ENCODE measurements around the gene VAV3.

The VAV3 gene

DNA sequence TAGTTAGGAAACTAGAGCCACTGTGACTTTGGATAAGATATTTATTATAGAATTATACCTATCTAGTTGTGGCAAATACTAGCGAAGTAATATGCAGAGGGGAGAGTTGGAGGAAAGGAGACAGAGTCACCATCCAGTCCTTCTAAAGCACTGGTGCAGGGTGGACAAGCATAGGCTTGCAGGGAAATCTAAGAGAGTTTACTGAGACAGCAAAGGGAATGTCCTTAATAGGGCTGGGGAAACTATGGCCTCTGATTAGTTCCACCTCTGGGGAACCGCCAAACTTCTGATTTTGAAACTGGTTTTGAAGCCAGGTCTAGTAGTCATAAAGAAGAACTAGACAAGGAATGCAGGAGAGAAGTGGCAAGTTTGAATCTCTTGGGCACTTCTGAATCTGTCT lies 407.9 kb downstream of the VAV3 start:
- no peak for DNase-seq

DNA sequence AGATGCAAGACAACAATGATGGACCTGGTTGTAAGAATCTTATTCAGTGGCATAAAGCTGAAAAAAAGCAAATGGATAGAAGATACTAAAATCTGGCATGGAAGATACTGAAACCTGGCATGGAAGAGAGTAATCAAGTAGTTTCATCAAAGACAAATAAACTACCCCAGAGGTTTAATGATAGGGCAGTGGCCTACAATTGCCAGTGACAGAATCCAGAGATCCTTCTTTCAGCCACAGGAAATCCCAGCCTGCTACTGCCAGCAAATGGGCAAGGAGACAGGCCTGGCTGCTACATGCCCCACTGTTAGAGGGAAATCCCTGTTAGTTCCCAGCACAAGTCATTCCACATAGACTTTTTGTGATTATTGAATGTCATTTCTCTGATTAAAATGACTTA lies 409.4 kb downstream of the VAV3 start:
- no peak for DNase-seq

DNA sequence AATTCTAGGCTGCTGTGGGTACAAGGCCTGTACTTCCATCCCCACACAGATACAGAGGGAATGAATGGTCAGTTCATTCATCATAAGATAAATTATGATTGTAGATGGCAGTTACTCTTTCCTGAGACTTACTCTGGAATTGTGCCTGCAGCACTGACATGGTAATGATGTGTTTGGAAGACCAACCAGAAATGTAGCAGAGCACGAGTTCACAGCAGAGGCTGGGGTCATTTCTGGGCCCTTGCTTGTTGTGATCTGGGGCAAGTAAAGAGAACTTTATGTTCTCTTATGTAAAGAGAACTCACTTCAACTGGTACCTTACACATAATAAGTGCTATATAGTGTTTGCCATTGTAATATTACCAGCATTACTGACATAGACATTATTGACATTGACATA lies 412.2 kb downstream of the VAV3 start:
- DNase-seq: no peak

DNA sequence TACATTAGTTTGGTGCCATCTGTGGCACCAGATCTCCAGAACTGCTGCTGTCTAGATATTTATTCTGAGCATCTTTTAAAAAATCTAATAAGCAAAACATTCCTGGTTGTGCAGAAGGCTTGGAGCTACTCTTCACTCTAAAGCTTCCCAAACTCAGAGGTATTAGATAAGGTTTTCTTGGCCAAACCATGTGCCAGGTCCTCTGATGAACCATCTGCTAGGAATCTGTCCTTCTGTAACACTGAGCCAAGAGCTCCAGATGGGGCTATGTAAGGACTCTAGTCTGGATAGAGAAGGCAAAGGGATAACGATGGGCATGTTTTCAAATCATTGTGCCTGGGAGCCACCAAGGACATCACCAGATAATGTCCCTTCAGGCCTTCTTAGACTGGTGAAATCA lies 413.5 kb downstream of the VAV3 start:
- DNase-seq: no peak

DNA sequence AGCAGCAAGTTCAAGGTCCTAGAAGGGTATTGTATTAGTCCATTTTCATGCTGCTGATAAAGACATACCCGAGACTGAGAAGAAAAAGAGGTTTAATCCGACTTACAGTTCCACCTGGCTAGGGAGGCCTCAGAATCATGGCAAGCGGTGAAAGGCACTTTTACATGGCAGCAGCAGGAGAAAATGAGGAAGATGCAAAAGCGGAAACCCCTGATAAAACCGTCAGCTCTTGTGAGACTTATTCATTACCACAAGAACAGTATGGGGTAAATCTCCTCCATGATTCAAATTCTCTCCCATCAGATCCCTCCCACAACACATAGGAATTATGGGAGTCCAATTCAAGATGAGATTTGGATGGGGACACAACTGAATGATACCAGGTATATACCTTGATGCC lies 414.6 kb downstream of the VAV3 start:
- no peak for DNase-seq

DNA sequence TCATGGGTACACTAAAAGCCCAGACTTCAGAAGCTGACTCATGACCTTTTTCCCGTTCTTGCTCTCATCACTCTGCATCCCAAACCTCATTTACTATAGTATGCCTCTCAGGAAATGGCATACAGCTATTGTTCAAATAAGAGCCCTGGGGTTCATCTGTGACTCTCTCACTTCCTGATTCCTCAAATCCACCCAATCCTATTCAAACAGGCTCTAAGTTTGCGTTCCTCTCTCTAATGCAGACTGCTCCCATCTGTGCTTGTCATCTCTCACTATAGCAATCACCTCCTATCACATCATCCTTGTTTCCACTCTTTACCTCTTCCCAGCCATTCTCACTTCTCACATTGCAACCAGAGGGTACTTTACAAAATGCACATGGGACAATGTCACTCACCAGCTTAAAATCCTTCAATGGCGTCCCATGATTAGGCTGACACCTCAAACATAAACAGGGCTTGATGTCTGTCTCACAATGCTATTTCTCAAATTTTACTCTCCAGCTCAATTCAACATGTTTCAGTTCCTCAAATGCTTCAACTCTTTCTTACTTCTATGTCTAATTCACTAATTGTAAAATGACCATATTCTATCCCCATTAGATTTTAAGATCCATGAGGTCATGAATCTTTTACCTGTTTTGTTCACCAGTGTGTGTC lies 415.7 kb downstream of the VAV3 start:
- DNase-seq: no peak

DNA sequence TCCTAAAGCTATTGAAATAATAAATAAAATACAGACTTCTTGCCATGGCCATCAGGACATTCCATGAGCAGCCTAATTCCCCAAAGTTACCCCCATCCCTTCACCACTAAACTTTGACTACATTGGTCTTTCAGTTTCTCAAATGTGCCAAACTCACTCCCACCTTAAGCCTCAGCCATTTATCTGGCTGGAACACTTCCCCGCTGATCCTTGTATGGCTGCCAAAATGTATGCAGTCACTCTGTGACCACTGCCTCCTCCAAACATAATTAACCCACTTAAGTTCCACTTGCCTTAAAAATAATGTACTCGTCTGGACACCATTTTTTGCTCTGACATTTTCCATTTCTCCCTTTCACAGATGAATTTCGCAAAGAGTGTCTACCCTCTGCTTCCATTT lies 416.7 kb downstream of the VAV3 start:
- DNase-seq: no peak

DNA sequence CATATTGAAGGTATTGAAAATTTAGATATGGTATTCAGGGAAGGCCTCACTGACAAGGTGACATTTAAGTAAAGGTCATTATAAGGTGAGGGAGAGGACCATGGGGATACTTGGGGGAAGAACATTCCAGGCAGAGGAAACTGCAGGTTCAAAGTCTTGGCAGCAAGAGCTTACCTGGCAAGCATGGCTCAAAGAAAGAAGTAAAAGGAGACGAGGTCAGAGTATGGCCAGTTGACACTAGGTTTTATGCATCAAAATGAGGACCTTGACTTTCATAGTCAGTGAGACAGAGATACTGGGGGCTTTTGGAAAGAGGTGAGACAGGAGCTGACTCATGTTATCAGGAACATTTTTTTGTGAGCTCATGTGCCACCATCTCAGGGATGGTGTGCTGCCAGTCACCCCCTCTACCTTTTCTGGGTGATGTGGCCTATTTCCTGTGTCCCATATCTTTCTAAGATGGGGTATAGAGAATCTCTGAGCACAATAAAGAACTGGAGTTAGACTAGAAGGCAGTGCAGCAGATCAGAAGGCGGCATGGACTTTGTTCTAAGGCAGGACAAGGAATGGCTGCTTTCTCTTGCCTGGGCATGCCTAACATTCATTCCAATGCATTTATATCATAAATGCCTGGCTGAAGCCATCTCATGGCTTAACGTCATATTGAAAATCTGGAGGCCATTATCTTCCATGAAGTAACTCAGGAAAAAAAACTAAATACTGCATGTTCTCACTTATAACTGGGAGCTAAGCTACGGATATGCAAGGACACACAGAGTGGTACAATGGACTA lies 417.4 kb downstream of the VAV3 start:
- DNase-seq: no peak

DNA sequence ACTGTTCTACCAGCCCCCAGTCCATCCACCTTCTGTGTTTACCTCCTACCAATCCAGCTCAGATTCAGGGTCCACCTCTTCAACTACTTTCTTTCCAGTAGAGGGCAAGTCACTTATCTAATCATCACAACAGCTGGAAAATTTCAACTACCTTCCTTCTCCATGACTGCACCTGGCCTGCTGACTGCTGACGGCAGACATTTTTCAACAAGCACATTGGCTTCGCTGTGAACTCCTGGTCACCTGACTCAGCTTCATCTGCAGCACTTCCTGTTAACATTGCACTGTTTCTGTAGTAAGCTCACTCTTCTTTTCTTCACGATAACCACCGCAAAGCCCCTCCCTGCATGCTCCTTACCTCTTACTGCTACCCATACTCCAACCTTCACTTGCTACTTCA lies 418.4 kb downstream of the VAV3 start:
- DNase-seq: no peak

DNA sequence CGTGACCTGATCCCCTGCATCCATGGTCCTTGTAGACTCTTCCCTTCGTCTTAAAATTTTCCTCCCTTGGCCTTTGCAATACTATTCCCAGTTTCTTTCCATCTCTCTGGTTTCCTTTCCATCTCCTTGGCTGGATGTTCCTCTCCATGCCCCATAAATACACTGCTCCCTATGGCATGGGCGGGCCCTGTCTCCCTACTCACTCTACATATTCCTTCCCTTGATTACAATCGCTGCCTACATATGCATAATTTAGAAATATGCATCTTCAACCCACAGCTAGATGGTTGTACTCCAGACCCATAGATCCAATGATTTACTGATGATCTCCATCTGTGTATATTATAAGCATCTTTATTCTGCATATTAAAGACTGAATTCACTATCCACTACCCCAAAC lies 419.1 kb downstream of the VAV3 start:
- DNase-seq: no peak

DNA sequence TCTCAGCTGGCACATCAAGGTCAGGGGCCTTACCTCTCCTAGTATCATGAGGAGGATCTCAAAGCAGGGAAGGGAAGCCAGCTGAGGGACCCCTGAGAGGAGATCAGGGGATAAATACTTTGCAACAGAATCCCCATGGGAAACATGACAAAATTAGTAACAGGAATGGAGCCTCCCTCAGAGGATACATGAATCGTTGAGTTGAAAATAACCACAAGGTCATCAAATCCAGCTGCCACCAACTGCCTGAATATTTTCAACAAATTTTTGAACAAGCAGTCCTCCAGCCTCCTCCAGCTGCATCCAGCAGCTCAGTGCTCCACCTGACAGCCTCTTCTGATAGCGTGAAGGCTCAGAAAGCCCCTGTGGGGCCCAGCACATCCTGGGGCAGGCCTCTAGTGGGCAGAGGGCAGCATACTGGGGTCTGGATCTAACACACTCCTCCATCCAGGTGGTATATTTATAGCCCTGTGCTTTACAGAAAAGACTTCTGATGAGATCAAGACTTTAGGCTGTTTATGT lies 419.9 kb downstream of the VAV3 start:
- DNase-seq: no peak

DNA sequence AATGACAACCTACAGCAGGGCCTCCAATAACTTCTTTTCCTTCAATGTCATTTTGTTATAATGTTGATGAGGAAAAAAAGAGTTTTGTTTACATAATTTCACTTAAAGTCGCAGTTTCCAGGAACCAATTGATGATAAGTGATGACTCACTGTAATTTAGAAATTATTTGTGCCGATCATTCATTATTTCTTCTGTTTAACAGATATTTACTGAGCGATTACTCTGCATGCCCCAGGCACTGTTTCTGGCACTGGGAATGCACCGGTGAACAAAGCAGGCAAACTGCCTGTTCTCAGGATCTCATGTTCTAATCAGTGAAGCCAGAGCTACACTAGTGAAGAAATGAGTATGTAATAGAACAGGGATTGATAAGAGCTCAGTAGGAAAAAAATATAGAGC lies 420.7 kb downstream of the VAV3 start:
- DNase-seq: no peak

DNA sequence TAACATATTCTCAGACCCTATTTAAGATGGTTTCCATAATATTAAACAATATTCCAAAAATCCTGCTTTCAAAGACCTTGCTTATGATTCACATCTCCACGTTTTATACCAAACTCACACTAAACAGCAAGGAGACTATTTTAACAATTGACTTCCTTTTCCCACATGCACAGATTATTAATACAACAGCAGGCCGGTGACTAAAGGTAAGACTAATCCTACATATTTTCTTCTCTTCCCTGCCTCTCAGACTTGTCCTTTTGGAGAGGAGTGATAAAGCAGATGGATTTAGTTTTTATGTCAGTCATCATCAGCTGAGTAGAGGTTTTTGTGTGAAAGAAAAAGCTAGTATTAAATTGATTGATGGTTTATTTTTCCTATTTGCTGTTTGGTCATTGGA lies 423.6 kb downstream of the VAV3 start:
- DNase-seq: no peak

DNA sequence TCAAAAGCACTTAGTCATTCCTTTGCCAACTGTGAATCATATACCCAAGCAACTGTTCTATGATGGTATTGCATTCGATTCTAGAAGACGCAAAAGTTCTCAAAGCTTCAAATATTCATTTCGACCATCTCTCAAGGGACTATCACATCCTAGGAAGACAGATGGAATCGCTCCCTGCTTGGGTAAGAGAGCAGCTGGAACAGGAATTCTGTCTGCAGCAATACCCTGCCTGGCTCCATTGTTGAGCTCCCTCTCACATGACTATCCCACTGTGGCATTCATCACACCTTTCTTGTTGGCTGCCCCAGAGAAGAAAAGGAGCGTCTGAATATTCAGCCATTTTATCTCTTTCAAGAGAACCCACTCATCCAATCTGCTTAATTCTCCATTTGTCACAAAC lies 426.5 kb downstream of the VAV3 start:
- no peak for DNase-seq

DNA sequence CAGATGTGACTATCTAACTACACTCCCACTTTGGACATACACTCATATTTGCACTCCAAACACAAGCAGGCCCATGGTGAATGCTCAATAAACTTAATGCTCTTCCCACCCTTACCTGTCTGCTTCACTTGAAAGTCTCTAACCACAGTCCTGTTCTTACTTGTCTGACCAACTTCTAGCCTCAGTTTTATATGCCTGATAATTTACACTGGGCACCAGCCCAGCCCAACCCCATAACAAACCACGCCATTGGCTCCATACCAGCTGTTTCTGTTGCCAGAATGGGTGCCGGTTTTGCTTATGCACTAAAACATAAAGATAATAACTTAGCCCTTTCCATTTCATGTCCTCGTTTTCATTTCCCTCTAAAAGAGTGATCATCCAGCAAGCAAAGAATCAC lies 428.7 kb downstream of the VAV3 start:
- no peak for DNase-seq

DNA sequence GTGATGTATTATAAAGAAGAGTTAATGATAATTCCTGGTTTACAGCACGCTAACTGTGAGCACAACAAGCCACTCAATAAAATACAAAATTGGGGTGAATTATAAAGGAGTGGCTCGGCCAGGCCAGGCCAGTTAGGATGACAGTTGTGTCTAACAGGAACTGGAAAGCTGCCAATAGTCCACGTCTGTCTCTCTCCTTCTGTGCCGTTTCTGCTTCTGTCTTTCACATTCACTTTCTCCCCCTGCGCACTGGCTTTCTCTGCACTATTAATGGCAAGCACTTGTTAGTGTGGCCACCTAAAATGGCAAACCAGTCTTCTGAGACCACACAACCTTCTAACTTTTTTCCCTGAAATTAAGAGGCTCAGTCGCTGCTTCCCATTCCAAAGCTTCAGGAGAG lies 429.9 kb downstream of the VAV3 start:
- no peak for DNase-seq

DNA sequence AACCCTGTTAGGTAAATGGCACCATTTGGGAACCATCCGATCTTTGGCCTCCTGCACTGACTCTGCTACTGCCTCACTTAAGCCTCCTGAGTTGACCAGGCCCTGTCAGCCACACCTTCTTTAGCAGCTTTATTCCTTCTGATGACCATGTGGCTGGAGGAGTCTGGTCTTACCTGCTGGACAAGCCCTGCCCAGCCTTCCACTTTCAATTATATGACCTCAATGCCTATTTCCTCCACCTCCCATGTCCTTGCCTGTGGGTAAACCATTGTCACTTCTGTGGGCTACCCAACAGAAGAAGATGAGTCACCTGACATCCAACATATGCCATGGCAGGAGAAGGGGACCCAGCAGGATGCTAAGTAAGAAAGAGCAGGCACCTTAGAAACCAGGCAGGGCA lies 430.3 kb downstream of the VAV3 start:
- no peak for DNase-seq

DNA sequence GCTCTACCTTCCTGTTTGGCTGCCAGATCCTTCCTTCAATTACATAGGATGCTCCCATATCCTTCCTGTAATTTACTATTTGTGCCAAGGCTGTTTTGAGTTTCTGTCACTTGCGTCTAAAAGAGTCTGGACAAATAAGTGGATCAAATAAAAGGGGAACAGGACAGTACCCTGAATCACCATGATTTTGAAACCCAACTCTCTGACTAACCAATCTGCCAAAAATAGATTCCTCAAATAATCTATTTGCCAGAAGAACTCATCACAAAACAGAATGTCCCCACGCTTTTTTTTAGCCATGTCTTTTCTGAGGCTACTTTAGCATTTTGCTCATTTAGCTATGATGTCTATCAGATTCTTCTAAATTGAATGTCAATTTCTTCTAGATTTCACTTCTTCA lies 431.5 kb downstream of the VAV3 start:
- DNase-seq: no peak

DNA sequence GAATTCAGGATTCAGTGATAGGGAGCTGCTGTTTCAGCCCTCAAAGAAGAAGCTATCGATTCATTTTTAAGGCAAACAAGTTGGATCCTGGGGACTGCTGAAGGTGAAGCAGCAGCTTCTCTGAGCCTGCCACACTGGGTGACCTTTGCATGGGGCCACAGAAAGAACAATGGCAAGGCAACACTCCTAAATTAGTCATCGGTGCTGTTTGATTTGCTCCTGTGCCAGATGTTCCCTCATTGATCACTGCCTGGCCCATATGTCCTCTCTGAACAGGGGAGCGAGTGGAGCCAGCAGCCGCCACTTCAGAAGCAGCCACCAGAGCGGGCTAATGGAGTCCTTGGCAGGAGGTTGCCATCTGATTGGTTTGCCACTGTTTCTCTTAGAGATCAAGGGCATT lies 432.7 kb downstream of the VAV3 start:
- no peak for DNase-seq

DNA sequence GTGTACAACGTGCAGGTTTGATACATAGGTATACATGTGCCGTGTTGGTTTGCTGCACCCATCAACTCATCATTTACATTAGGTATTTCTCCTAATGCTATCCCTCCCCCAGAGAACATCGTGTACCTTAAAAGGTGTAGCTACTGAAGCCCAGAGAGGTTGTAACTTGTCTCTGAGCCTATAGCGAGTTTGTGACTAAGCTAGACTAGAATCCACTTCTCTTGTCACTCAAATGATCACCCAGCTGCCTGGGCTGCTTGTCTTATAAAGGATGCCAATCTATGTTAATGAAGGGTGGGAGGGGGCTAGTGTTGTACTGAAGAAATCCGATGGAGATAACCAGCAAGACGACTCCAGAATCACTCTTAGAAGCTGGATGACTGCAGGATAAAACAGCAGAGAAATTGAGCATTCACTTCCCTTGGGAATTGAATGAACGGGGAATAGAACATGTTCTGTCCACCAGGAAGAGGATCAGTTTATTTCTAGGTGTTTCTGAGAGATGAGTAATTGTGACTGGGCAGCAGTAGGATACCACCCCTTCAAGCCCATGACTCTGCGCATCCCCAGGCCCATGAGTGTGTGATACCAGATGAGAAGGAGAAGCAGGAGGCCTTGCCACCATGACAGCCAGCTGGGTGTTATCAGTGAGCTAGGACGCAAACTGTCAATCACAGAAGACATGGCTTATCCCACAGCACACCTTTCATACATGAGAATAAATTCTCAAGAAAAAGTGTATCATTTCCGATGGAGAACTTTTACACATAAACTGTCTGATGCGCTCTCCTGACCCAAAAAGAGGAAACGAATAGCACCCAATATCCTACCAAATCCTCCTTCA lies 433.7 kb downstream of the VAV3 start:
- DNase-seq: no peak

DNA sequence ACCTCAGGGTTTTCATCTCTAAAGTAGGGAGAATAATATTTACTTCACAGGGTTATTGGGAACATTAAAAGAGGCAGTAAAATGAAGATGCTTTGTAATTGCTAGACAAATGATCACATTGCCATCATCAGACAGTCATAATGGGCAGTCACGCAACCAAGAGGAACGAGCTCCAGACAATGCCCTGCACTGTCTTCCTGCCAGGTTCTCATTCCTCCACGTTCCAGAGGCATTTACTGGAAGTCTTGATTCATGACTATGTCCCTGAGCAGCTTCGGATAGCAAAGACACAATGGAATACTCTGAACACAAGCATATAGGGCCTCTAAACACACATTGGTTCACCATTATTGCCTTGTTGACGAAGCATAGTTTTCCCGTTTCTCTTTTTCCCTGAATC lies 434.4 kb downstream of the VAV3 start:
- no peak for DNase-seq

DNA sequence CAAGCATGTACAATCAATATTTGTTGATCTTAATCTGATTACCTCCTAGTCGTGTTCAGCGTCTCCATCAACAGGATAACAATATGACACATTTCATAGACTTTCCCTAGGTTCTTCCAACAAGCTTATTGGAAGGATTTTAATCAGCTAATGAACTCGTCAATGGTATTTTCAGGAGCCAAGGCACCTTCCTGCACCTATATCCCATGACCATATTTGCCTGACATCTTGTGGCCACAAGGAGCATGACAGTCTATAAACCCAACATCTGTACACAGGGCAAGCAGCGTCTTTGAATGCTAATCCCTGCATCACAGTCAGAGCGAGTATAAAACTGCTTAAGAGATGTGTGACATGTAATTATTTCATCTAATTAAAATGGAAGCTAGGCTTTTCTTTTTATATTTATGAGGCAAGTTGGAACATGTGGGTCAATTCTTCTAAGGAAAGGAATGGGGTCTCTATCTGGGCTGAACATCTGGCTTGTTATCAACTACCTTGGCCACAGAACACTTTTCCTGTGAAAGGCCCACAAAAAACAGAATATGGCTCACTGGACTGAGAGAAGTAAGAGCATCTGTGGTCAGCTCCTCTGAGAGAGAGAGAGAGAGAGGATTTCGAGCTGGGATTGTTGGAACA lies 435.4 kb downstream of the VAV3 start:
- peak; percentile 10 to 22 for DNase-seq

DNA sequence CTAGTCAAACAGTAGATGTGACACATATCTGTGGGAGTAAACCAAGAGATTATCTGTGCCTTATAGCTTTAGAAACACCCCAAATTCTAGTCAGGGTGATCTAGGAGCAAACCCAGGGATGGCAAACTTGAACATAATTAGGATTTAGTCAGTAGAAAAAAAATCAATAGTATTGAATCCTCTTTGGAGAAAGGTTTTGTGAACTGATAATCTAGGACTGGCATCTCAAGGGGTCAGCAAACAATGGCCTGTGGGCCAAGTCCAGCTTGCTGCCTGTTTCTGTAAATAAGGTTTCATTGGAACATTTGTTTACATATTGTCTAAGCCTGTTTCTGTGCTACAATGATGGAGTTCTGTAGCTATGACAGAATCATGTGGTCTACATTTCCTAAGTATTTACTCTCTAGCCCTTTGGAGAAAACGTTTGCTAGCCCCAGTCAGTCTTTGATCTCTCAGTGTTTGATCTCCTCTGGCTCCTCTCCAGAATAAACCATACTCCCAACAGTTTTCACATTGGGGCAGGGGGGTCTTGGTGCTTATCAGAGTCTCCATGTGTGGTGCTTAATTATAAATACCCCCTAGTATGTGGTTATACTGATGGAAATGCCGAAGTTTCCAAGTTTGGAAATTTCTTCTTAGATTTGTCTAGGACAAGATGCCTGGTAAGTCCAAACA lies 438.3 kb downstream of the VAV3 start:
- no peak for DNase-seq
